Stimulated activated CD8-positive, alpha-beta memory T cell treated with anti-CD3 and anti-CD28 coated beads, Interleukin-7, amount 100 ng/mL, for 24 hours (primary cell): Measurements from ENCODE around the gene CPVL.

Experiments used
- DNase-seq: peaks from one replicate; pipeline ENCODE4 v3.0.0-alpha.2; 2020; ENCODE audit warnings: low read depth

The CPVL gene

GRCh38 chr7:28973591-28973990 lies 172.7 kb downstream of the CPVL start:
- no peak for DNase-seq

- DNase-seq = no peak
These were observed 182.3 kb downstream of the CPVL start for GRCh38 chr7:28964056-28964455.

GRCh38 chr7:28961972-28962371 lies 184.4 kb downstream of the CPVL start:
- DNase-seq = no peak

- no peak for DNase-seq
These were observed 186.1 kb downstream of the CPVL start for GRCh38 chr7:28960071-28960840.

- DNase-seq = no peak
These were observed 187.4 kb downstream of the CPVL start for GRCh38 chr7:28958980-28959347.

GRCh38 chr7:28958235-28958979 lies 187.9 kb downstream of the CPVL start, which contains the start of gene TRIL:
Gene TRIL, minus strand, starts transcription at chr7:28958330. Its CDS starts 284 bp downstream, at chr7:28958046.
- DNase-seq = no peak

GRCh38 chr7:28957751-28958234 lies 188.5 kb downstream of the CPVL start:
- DNase-seq = no peak

- no peak for DNase-seq
These were observed 189.1 kb downstream of the CPVL start for GRCh38 chr7:28957064-28957750.

- DNase-seq = no peak
These were observed 189.7 kb downstream of the CPVL start for GRCh38 chr7:28956608-28957063.

- no peak for DNase-seq
These were observed 190.4 kb downstream of the CPVL start for GRCh38 chr7:28955718-28956607.

- no peak for DNase-seq
These were observed 191.0 kb downstream of the CPVL start for GRCh38 chr7:28955356-28955717.

- no peak for DNase-seq
These were observed 191.4 kb downstream of the CPVL start for GRCh38 chr7:28954946-28955345.

GRCh38 chr7:28954471-28954870 lies 191.9 kb downstream of the CPVL start:
- DNase-seq = no peak

GRCh38 chr7:28953633-28954032 lies 192.7 kb downstream of the CPVL start:
- no peak for DNase-seq
